ENCODE results near the gene CAMSAP1. TPM values are rescaled to one million over a fixed set of nuclear protein-coding genes. Genes with fewer than 3 reads are reported as not detected.

The CAMSAP1 gene
- total and polyA plus RNA-seq, 10 of the 15 experiments (the other 5 are each of a cell fraction or from before 2014, with no cell fraction given), result 1.4 to 24.7 (median 8.0) TPM

DNA sequence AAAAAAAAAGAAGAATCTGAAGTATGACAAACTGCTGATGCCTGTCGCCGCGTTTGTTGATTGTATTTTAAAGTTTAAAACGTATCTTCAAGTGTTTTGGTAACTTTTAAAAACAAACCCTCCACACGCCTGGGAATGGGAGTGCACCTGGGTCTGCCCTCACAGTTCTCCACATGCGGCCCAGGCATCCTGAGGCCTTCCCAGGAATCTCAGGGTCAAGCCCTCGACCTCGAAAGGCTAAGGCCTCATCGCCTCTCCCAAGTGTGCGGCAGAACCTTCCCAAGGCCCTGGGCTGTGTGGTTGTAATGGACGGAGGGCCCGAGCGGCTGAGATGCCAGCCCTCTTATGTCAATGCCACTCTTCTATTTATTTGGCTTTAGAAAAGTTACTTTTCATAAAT is 94.4 kb downstream of the CAMSAP1 start (continued):
- TF ChIP-seq, protein P1, sequence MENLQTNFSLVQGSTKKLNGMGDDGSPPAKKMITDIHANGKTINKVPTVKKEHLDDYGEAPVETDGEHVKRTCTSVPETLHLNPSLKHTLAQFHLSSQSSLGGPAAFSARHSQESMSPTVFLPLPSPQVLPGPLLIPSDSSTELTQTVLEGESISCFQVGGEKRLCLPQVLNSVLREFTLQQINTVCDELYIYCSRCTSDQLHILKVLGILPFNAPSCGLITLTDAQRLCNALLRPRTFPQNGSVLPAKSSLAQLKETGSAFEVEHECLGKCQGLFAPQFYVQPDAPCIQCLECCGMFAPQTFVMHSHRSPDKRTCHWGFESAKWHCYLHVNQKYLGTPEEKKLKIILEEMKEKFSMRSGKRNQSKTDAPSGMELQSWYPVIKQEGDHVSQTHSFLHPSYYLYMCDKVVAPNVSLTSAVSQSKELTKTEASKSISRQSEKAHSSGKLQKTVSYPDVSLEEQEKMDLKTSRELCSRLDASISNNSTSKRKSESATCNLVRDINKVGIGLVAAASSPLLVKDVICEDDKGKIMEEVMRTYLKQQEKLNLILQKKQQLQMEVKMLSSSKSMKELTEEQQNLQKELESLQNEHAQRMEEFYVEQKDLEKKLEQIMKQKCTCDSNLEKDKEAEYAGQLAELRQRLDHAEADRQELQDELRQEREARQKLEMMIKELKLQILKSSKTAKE (IDR thresholded peaks at IDR 0.05; ENCODE audit: low read depth, poor library complexity, severe bottlenecking), result no peak
- TF ChIP-seq SP1 (IDR thresholded peaks at IDR 0.05; ENCODE audit: low read depth, low read length) (no peak), BMI1 (IDR thresholded peaks at IDR 0.05; ENCODE audit: borderline replicate concordance) (no peak), NRF1 (conservative IDR thresholded peaks at IDR 0.05; ENCODE audit: low read depth, low read length) (no peak), EGR1 (IDR thresholded peaks at IDR 0.05; ENCODE audit: borderline replicate concordance in 1 of 2, low read depth in 2 of 2, low read length in 2 of 2) (no peak), SRF (IDR thresholded peaks at IDR 0.05; ENCODE audit: low read depth in 2 of 2, low read length in 2 of 2) (no peak), FOS (IDR thresholded peaks at IDR 0.05; ENCODE audit: borderline replicate concordance, extremely low read depth, insufficient read length) (no peak), CBX5 (IDR thresholded peaks at IDR 0.05; ENCODE audit: low read depth) (no peak), E2F4 (IDR thresholded peaks at IDR 0.05; ENCODE audit: low read depth, low read length) (no peak), TCF7 (IDR thresholded peaks at IDR 0.05; ENCODE audit: borderline replicate concordance) (no peak), NFIC (IDR thresholded peaks at IDR 0.05; ENCODE audit: low read depth, low read length) (no peak), HDAC2 (IDR thresholded peaks at IDR 0.05) (no peak)
- TF ChIP-seq, protein P2, sequence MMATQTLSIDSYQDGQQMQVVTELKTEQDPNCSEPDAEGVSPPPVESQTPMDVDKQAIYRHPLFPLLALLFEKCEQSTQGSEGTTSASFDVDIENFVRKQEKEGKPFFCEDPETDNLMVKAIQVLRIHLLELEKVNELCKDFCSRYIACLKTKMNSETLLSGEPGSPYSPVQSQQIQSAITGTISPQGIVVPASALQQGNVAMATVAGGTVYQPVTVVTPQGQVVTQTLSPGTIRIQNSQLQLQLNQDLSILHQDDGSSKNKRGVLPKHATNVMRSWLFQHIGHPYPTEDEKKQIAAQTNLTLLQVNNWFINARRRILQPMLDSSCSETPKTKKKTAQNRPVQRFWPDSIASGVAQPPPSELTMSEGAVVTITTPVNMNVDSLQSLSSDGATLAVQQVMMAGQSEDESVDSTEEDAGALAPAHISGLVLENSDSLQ (IDR thresholded peaks at IDR 0.05), result no peak
